Activated T-cell treated with anti-CD3 and anti-CD28 coated beads, Interleukin-2, amount 50 U/mL, for 72 hours (primary cell): ENCODE data around the gene ERCC1. TPM values are rescaled to one million over a fixed set of nuclear protein-coding genes. Genes with fewer than 3 reads are reported as not detected.
A peak's percentile ranks its signal among the peaks of the same experiment; 100 is the strongest.
"Not testable (repeated sequence)": the region's sequence is repeated elsewhere in the genome, so short reads cannot be mapped to it uniquely, and the experiment has no call there.

Experiments used
- ATAC-seq, 2 donors: fragments of 150-1000 bp; cut with Tn5 transposase; replicated peaks in 1 of 2; 2 replicates each; pipeline ENCODE4 v1.10.0; 2021; ENCODE audit warnings: moderate library complexity in 2 of 2, mild to moderate bottlenecking in 1 of 2
- DNase-seq, 2 donors: peaks; one replicate each; pipeline ENCODE4 v3.0.0; 2021 to 2022; ENCODE audit warnings: mixed read lengths in 1 of 2
- H3K27ac Mint-ChIP-seq: one replicate; pipeline ENCODE4 v1.8.0; 2022; ENCODE audit warnings: mild to moderate bottlenecking, moderate library complexity, mixed read lengths
- H3K27me3 Mint-ChIP-seq: one replicate; pipeline ENCODE4 v1.8.0; 2022; ENCODE audit warnings: low read depth, mixed read lengths
- H3K36me3 Mint-ChIP-seq, 2 donors: one replicate each; pipeline ENCODE4 v1.8.0; 2022; ENCODE audit warnings: mixed read lengths in 2 of 2, mild to moderate bottlenecking in 1 of 2; ENCODE audit not compliant: insufficient read depth in 2 of 2
- H3K4me1 Mint-ChIP-seq: one replicate; pipeline ENCODE4 v1.8.0; 2022; ENCODE audit warnings: low read depth, mixed read lengths
- H3K4me3 Mint-ChIP-seq, 2 donors: one replicate each; pipeline ENCODE4 v1.8.0; 2022; ENCODE audit warnings: mild to moderate bottlenecking in 2 of 2, mixed read lengths in 2 of 2, moderate library complexity in 2 of 2
- H3K9me3 Mint-ChIP-seq, 2 donors: one replicate each; pipeline ENCODE4 v1.8.0; 2022; ENCODE audit warnings: mixed read lengths in 2 of 2
- total RNA-seq, 2 donors: library from RNA; stranded (reverse); gene quantifications; one replicate each; pipeline ENCODE4 v1.2.3, GENCODE V29; 2022

The ERCC1 gene
- total RNA-seq, 2 donors from 2014 or later = 71.0 to 73.9 TPM

DNA sequence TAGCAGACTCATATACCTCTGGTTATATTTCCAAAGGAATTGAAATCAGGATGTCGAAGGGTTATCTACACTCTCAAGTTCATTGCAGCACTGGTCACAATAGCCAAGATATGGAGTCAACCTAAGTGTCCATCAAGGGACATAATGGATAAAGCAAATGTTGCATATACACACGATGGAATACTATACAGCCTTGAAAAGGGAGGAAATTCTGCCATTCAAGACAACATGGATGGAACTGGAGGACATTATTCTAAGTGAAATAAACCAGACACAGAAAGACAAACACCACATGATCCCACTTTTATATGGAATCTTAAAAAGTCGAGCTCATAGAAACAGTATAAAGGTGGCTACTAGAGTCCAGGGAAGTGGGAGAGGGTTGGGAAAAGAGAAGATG, 13.6 kb upstream of the ERCC1 start:
- no peak for ATAC-seq
- H3K27me3 Mint-ChIP-seq = no peaks in the 10 kb centered on the region
- H3K4me3 Mint-ChIP-seq = no peak overlapping the region
- H3K27ac Mint-ChIP-seq = no peak overlapping the region
- no peak for DNase-seq
- H3K4me1 Mint-ChIP-seq = peaks cover 14% of the 10 kb centered on the region
- no peaks in the 10 kb centered on the region for H3K36me3 Mint-ChIP-seq
- H3K9me3 Mint-ChIP-seq = no peaks in the 10 kb centered on the region

- H3K4me1 Mint-ChIP-seq = peaks cover 10% of the 10 kb centered on the region
- H3K9me3 Mint-ChIP-seq, H3K4me3 Mint-ChIP-seq, DNase-seq, H3K27ac Mint-ChIP-seq, H3K27me3 Mint-ChIP-seq, H3K36me3 Mint-ChIP-seq, ATAC-seq: not testable (repeated sequence)
Measured at GRCh38 chr19:45432543-45432942, 8.8 kb upstream of the ERCC1 start.

GRCh38 chr19:45431008-45431407, 7.3 kb upstream of the ERCC1 start:
- not testable (repeated sequence) for ATAC-seq, H3K9me3 Mint-ChIP-seq, DNase-seq, H3K4me3 Mint-ChIP-seq, H3K27ac Mint-ChIP-seq, H3K27me3 Mint-ChIP-seq, H3K36me3 Mint-ChIP-seq
- H3K4me1 Mint-ChIP-seq = peaks cover 18% of the 10 kb centered on the region

DNA sequence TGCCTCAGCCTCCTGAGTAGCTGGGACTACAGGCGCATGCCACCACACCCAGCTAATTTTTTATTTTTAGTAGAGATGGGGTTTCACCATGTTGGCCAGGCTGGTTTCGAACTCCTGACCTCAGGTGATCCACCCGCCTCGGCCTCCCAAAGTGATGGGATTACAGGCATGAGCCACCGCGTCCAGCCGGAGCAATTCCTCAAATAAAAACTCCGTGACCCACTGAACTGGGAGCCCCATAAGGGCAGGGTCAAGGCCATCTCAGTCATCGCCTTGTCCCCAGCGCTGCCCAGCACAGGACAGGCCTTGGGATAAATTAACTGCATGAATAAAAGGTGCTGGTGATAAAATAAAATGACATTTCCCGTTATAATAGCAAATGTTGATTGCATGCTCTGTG, 6.2 kb upstream of the ERCC1 start:
- H3K36me3 Mint-ChIP-seq, H3K9me3 Mint-ChIP-seq, H3K27me3 Mint-ChIP-seq, ATAC-seq, DNase-seq, H3K27ac Mint-ChIP-seq, H3K4me3 Mint-ChIP-seq: not testable (repeated sequence)
- peaks cover 18% of the 10 kb centered on the region for H3K4me1 Mint-ChIP-seq

- DNase-seq (peak in 1 of 2 donors; percentile 45), ATAC-seq (peak in 1 of 2 donors; percentile 21)
- H3K27ac Mint-ChIP-seq = peak overlapping the region; percentile 51
Measured at GRCh38 chr19:45428384-45429231, 4.9 kb upstream of the ERCC1 start.

DNA sequence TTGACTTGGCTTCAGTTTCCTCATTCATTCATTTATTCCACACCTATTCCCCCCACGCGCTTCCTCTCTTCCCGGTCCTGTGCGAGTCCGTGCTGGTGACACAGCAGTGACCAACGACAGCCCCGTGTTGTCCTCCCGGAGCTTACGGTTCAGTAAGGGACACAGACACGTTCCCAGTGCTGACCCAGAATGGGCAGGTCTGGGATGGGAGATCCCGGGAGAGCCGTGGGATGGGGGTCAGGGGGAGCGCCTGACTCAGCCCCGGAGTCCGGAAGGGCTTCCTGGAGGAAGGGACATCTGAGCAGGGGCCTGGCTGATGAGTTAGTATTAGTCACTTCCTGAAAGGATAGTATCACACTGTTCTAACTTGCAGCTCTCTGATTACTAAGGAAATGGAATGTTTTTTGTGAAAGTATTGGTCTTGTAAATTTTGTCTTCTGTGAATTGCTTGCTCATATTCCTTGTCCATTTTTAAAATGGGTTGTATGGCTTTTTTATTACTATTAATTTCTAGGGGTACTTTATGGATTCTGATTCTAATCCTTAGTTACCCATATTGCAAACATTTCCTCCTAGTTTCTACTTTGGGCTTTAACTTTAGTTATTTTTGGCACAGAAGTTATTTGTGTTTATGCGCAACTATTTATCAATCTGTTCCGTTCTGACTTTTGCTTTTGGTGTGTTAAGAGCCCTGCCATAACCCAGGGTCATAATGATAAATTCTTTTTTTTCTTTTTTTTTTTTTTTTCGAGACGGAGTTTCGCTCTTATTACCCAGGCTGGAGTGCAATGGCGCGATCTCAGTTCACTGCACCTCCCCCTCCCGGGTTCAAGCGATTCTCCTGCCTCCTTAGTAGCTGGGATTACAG, 708 bp upstream of the ERCC1 start:
- peak overlapping the region; percentile 97 to 99 for H3K4me3 Mint-ChIP-seq
- DNase-seq (peak; percentile 60 to 63), ATAC-seq (peak; percentile 69 to 72)
- H3K27ac Mint-ChIP-seq = peak overlapping the region; percentile 89
- no peaks in the 10 kb centered on the region for H3K9me3 Mint-ChIP-seq
- H3K4me1 Mint-ChIP-seq = peaks cover 68% of the 10 kb centered on the region
- peaks cover 0 to 3% of the 10 kb centered on the region in 2 donors for H3K36me3 Mint-ChIP-seq
- peaks cover 6% of the 10 kb centered on the region for H3K27me3 Mint-ChIP-seq

More at GRCh38 chr19:45428384-45429231, 4.9 kb upstream of the ERCC1 start:
- H3K36me3 Mint-ChIP-seq = no peaks in the 10 kb centered on the region
- peak overlapping the region; percentile 87 to 89 for H3K4me3 Mint-ChIP-seq
- no peaks in the 10 kb centered on the region for H3K9me3 Mint-ChIP-seq
- peaks cover 31% of the 10 kb centered on the region for H3K4me1 Mint-ChIP-seq
- H3K27me3 Mint-ChIP-seq = peaks cover 6% of the 10 kb centered on the region

DNA sequence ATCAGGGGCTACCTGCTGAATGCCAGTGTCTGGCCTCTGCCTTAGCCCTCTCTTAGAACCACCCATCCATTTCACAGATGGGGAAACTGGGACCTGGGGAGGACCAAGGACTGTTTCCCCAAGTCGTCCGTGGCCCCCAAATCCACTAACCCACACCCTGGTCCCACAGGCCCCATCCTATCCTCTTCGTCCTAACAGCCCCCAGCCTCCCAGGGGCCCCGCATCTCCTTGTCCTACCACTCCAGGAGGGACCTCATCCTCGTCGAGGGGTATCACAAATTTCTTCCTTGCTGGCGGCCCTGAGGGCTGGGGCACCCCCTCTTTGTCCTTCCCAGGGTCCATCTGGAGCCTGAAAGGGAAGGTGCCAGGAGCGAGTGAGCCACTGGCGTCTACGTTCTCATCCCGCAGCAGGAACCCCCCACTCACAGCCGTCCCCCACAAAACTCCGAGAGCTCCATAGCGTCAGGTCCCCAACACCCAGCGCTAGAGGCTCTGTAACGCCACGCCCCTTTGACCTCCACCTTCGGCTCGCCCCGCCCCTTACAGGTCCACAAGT, 606 bp downstream of the ERCC1 start:
- DNase-seq (no peak), ATAC-seq (no peak)

DNA sequence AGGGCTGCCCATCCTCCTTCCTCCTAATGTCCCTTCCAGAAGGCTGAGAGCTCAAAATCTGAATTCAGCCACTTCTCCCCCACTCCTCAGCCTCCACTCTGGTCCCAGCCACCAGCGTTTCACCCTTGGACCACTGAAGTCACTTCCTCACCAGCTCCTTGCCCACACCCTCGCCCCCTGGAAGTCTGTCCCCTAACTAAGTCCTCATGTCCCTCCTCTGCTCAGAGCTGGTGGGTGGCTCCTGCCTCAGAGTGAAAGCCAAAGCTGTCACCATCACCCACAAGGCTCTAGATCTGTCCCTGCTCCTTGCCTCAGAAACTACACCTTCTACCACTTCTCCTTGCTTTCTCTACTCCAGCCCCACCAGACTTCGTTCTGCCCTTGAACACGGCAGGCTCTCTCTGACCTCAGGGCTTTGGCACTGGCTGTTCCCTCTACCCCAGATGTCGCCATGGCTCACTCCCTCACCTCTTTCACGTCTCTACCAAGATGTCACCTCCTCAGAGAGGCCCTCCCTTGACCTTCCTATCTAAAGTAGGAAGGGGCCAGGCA, 1.7 kb downstream of the ERCC1 start:
- Mint-ChIP-seq H3K27me3 (no peaks in the 10 kb centered on the region), H3K27ac (no peak overlapping the region), H3K4me1 (peaks cover 56% of the 10 kb centered on the region), H3K4me3 (peak overlapping the region in 1 of 2 donors; percentile 37), H3K36me3 (peaks cover 0 to 15% of the 10 kb centered on the region in 2 donors), H3K9me3 (no peaks in the 10 kb centered on the region)
- ATAC-seq = no peak
- DNase-seq = no peak

More for the DNA sequence above, 606 bp downstream of the ERCC1 start:
- Mint-ChIP-seq H3K9me3 (no peaks in the 10 kb centered on the region), H3K4me1 (peaks cover 66% of the 10 kb centered on the region), H3K36me3 (peaks cover 0 to 8% of the 10 kb centered on the region in 2 donors), H3K27ac (peak overlapping the region; percentile 93), H3K27me3 (peaks cover under 1% of the 10 kb centered on the region), H3K4me3 (peak overlapping the region; percentile 97 to 99)

DNA sequence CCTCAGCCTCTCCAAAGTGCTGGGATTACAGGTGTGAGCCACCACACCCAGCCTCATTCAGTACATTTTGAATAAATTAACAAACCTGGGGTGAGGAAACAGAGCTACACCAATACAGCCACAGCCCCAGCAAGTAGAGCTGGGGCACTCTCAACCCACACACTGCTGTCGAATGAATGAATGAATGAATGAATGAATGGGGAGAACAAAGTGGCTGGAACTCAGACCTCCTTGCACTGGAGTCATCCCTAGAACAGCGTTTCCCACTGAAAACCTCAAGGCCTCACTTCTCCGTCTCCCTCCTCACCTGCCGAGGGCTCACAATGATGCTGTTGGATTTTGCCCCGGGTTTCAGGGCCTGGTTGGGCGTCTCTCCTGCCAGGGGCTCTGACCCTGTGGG, 2.8 kb downstream of the ERCC1 start:
- no peak for DNase-seq
- H3K4me1 Mint-ChIP-seq = peaks cover 53% of the 10 kb centered on the region
- H3K27me3 Mint-ChIP-seq = no peaks in the 10 kb centered on the region
- H3K4me3 Mint-ChIP-seq = peak overlapping the region in 1 of 2 donors; percentile 50
- no peak overlapping the region for H3K27ac Mint-ChIP-seq
- no peaks in the 10 kb centered on the region for H3K9me3 Mint-ChIP-seq
- ATAC-seq = no peak
- peaks cover 0 to 16% of the 10 kb centered on the region in 2 donors for H3K36me3 Mint-ChIP-seq

GRCh38 chr19:45420356-45420755, 3.4 kb downstream of the ERCC1 start:
- no peak for ATAC-seq
- peaks cover 53% of the 10 kb centered on the region for H3K4me1 Mint-ChIP-seq
- H3K9me3 Mint-ChIP-seq = no peaks in the 10 kb centered on the region
- DNase-seq = no peak
- H3K27me3 Mint-ChIP-seq = no peaks in the 10 kb centered on the region
- peak overlapping the region in 1 of 2 donors; percentile 50 for H3K4me3 Mint-ChIP-seq
- peaks cover 0 to 16% of the 10 kb centered on the region in 2 donors for H3K36me3 Mint-ChIP-seq
- H3K27ac Mint-ChIP-seq = no peak overlapping the region

DNA sequence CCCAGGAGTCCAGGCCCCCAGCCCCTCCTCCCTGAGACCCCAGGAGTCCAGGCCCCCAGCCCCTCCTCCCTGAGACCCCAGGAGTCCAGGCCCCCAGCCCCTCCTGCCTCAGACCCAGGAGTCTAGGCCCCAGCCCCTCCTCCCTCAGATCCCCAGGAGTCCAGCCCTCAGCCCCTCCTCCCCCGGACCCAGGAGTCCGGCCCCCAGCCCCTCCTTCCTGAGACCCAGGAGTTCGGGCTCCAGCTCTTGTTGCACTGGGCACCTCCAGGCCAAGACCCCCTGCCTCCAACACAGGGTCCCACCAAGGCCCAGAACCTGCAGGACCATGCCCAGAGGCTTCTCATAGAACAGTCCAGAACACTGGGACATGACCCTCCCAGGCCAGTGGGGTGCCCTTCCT, 3.8 kb downstream of the ERCC1 start:
- Mint-ChIP-seq H3K36me3 (peaks cover 0 to 16% of the 10 kb centered on the region in 2 donors), H3K27me3 (no peaks in the 10 kb centered on the region), H3K27ac (peak overlapping the region; percentile 42), H3K4me3 (no peak overlapping the region), H3K4me1 (peaks cover 53% of the 10 kb centered on the region), H3K9me3 (no peaks in the 10 kb centered on the region)
- no peak for ATAC-seq
- DNase-seq = no peak

- Mint-ChIP-seq H3K27me3 (no peaks in the 10 kb centered on the region), H3K4me1 (peaks cover 48% of the 10 kb centered on the region), H3K9me3 (no peaks in the 10 kb centered on the region), H3K36me3 (peaks cover 0 to 16% of the 10 kb centered on the region in 2 donors), H3K27ac (peak overlapping the region; percentile 42), H3K4me3 (no peak overlapping the region)
- DNase-seq = no peak
- ATAC-seq = no peak
Measured at GRCh38 chr19:45419396-45419795, 4.3 kb downstream of the ERCC1 start.
